SK-N-SH (cell line): ENCODE measurements around the gene NRTN. TPM values are rescaled to one million over a fixed set of nuclear protein-coding genes. Genes with fewer than 3 reads are reported as not detected.

Experiments
- CTCF ChIA-PET: fragments of 300-600, 350-600 bp; formaldehyde crosslinking; extraction: SDS; loops from one replicate; lab custom pipeline; 2021; lab: Yijun Ruan, JAX
- POLR2A ChIA-PET: fragments of 350-600 bp; sonication (Branson Sonifier 250); formaldehyde crosslinking; extraction: SDS; loops from one replicate; lab custom pipeline; 2020; ENCODE audit warnings: antibody characterized with exemption, inconsistent platforms; lab: Yijun Ruan, JAX
- DNase-seq: peaks from one replicate; pipeline ENCODE4 v3.0.0; 2012
- H2AFZ ChIP-seq: fragments of 200-600 bp; sonication (generic); 2 replicates; pipeline ENCODE4 v1.8.1; 2016; ENCODE audit warnings: antibody characterized with exemption, mild to moderate bottlenecking, low read depth
- H3F3A ChIP-seq: fragments of 200-600 bp; sonication (generic); replicated peaks from 2 replicates; pipeline ENCODE3; 2016; ENCODE audit warnings: antibody characterized with exemption, mild to moderate bottlenecking; ENCODE audit not compliant: insufficient read depth
- H3K27ac ChIP-seq, 2 experiments: fragments of 200-500 bp in 1 of 2; fragments of 200-600 bp in 1 of 2; sonication (Bioruptor generic) in 1 of 2; sonication (generic), shearing (Covaris generic) in 1 of 2; 2 replicates each; pipeline versions ENCODE4 v1.5.1 to v1.6.1; 2014 to 2016; ENCODE audit warnings: low read depth in 2 of 2, inconsistent platforms in 1 of 2, low read length in 1 of 2, mild to moderate bottlenecking in 1 of 2, mixed read lengths in 1 of 2
- H3K27me3 ChIP-seq: fragments of 200-600 bp; sonication (generic), shearing (Covaris generic); 2 replicates; pipeline ENCODE4 v1.6.1; 2016; ENCODE audit warnings: mixed run types; ENCODE audit not compliant: insufficient read depth
- H3K36me3 ChIP-seq, 2 experiments: fragments of 200-500 bp in 1 of 2; fragments of 200-600 bp in 1 of 2; sonication (Bioruptor generic) in 1 of 2; sonication (generic) in 1 of 2; replicated peaks in 1 of 2; 2 replicates each; pipeline versions ENCODE3 to v1.5.1; 2014 to 2016; ENCODE audit warnings: low read length in 1 of 2, mild to moderate bottlenecking in 1 of 2; ENCODE audit not compliant: insufficient read depth in 2 of 2, control insufficient read depth in 1 of 2
- H3K4me1 ChIP-seq, 2 experiments: fragments of 200-500 bp in 1 of 2; fragments of 200-600 bp in 1 of 2; sonication (Bioruptor generic) in 1 of 2; sonication (generic), shearing (Covaris generic) in 1 of 2; 2 replicates each; pipeline versions ENCODE4 v1.5.1 to v1.6.1; 2014 to 2016; ENCODE audit warnings: low read depth in 1 of 2, low read length in 1 of 2, mixed run types in 1 of 2; ENCODE audit not compliant: insufficient read depth in 2 of 2, control insufficient read depth in 1 of 2
- H3K4me2 ChIP-seq: fragments of 200-600 bp; sonication (generic), shearing (Covaris generic); 2 replicates; pipeline ENCODE4 v1.6.1; 2017; ENCODE audit warnings: mixed run types
- H3K4me3 ChIP-seq, 2 experiments: fragments of 200-500 bp in 1 of 2; fragments of 200-600 bp in 1 of 2; sonication (Bioruptor generic) in 1 of 2; sonication (generic), shearing (Covaris generic) in 1 of 2; 2 replicates each; pipeline versions ENCODE4 v1.5.1 to v1.8.1; 2014 to 2016; ENCODE audit warnings: low read depth in 2 of 2, inconsistent platforms in 1 of 2, low read length in 1 of 2, mild to moderate bottlenecking in 1 of 2, mixed read lengths in 1 of 2, moderate library complexity in 1 of 2
- H3K79me2 ChIP-seq: fragments of 200-600 bp; sonication (generic); 2 replicates; pipeline ENCODE4 v1.8.1; 2017; ENCODE audit warnings: mild to moderate bottlenecking; ENCODE audit not compliant: insufficient read depth
- H3K9ac ChIP-seq: fragments of 200-600 bp; sonication (generic); 2 replicates; pipeline ENCODE4 v1.6.1; 2017; ENCODE audit warnings: mixed run types
- H3K9me2 ChIP-seq: fragments of 200-600 bp; sonication (generic); 2 replicates; pipeline ENCODE4 v1.6.1; 2017; ENCODE audit warnings: mixed run types
- H3K9me3 ChIP-seq: fragments of 200-600 bp; sonication (generic); 2 replicates; pipeline ENCODE4 v1.6.1; 2017; ENCODE audit warnings: mixed run types, mild to moderate bottlenecking, moderate library complexity
- H4K20me1 ChIP-seq: fragments of 200-600 bp; sonication (generic); 2 replicates; pipeline ENCODE4 v1.6.1; 2017; ENCODE audit warnings: mild to moderate bottlenecking, mixed run types; ENCODE audit not compliant: insufficient read depth
- ELF1 ChIP-seq: IDR thresholded peaks from 2 replicates; pipeline ENCODE4 v1.4.0; 2012
- EP300 ChIP-seq, 2 experiments: IDR thresholded peaks; 2 replicates each; pipeline versions ENCODE4 v1.4.0 to v1.6.1; 2012; ENCODE audit warnings: borderline replicate concordance in 1 of 2, low read depth in 1 of 2, low read length in 1 of 2
- EZH2phosphoT487 ChIP-seq: fragments of 200-600 bp; sonication (generic); IDR thresholded peaks from 2 replicates; pipeline ENCODE4 v1.6.1; 2017; ENCODE audit warnings: low read depth, mixed run types, mild to moderate bottlenecking, antibody characterized with exemption, moderate library complexity, borderline replicate concordance
- FOXJ3 ChIP-seq: sonication (generic); formaldehyde crosslinking; IDR thresholded peaks from 2 replicates; pipeline ENCODE4 v1.5.1; 2020; ENCODE audit warnings: mild to moderate bottlenecking, missing genetic modification reagents
- GATA2 ChIP-seq: sonication (generic); formaldehyde crosslinking; IDR thresholded peaks from 2 replicates; pipeline ENCODE4 v1.5.0; 2020; ENCODE audit warnings: mild to moderate bottlenecking, missing genetic modification reagents
- IRF3 ChIP-seq: fragments of 150-350 bp; IDR thresholded peaks from 2 replicates; pipeline ENCODE4 v1.6.1; 2016; ENCODE audit warnings: mild to moderate bottlenecking, low read depth, low read length
- JUND ChIP-seq: IDR thresholded peaks from 2 replicates; pipeline ENCODE4 v1.4.0; 2012
- MAX ChIP-seq: IDR thresholded peaks from 2 replicates; pipeline ENCODE4 v1.4.0; 2012; ENCODE audit warnings: low read depth
- MEF2A ChIP-seq: IDR thresholded peaks from 2 replicates; pipeline ENCODE4 v1.4.0; 2012; ENCODE audit warnings: low read depth, borderline replicate concordance
- MXI1 ChIP-seq: IDR thresholded peaks from 2 replicates; pipeline ENCODE4 v1.6.1; 2012; ENCODE audit warnings: mild to moderate bottlenecking, low read depth, low read length, improper control_type of control experiment
- NFIC ChIP-seq: IDR thresholded peaks from 2 replicates; pipeline ENCODE4 v1.4.0; 2012; ENCODE audit warnings: borderline replicate concordance
- RCOR1 ChIP-seq: fragments of 150-350 bp; IDR thresholded peaks from 2 replicates; pipeline ENCODE4 v1.6.1; 2017; ENCODE audit warnings: antibody characterized with exemption, low read length
- SIN3A ChIP-seq: IDR thresholded peaks from 2 replicates; pipeline ENCODE4 v1.6.1; 2012; ENCODE audit warnings: low read depth, mild to moderate bottlenecking, low read length, moderate library complexity, borderline replicate concordance
- SMC3 ChIP-seq: IDR thresholded peaks from 2 replicates; pipeline ENCODE4 v1.6.1; 2012; ENCODE audit warnings: low read depth, low read length, improper control_type of control experiment
- TCF12 ChIP-seq: IDR thresholded peaks from 2 replicates; pipeline ENCODE4 v1.4.0; 2012
- TEAD4 ChIP-seq: IDR thresholded peaks from 2 replicates; pipeline ENCODE4 v1.4.0; 2012; ENCODE audit warnings: mild to moderate bottlenecking, borderline replicate concordance; ENCODE audit not compliant: insufficient read depth
- USF2 ChIP-seq: fragments of 150-350 bp; IDR thresholded peaks from 2 replicates; pipeline ENCODE4 v1.6.1; 2017; ENCODE audit warnings: antibody characterized with exemption, low read length, low read depth, borderline replicate concordance
- WGBS: methylation state at CpG from one replicate; pipeline ENCODE4 v1.1.6; 2017; ENCODE audit warnings: low lambda C conversion rate; 5-methylcytosine and 5-hydroxymethylcytosine counted together
- polyA plus RNA-seq, 3 experiments: library from polyadenylated mRNA; depleted of rRNA; stranded (reverse); fragments of >200 nt; gene quantifications; 2 replicates each; pipeline ENCODE4 v1.2.3, GENCODE V29; 2012

Gene NRTN
- polyA plus RNA-seq, 1 of the 3 experiments (the other 2 are of a cell fraction), result 0.99 TPM

- H3F3A ChIP-seq, result no peaks in the 10 kb centered on the region
- peaks cover 0 to 28% of the 10 kb centered on the region in 2 experiments; a peak in 1 of 4 replicates for H3K4me1 ChIP-seq
- H3K9me3 ChIP-seq, result no peaks in the 10 kb centered on the region
- H3K27ac ChIP-seq, result no peak overlapping the region
- 90% methylated on average over 16 of the region's 21 CpGs for WGBS
- H3K4me3 ChIP-seq, result no peak overlapping the region
- no peak overlapping the region for H2AFZ ChIP-seq
- no peaks in the 10 kb centered on the region; the same call in 1 of the 2 replicates for H3K27me3 ChIP-seq
- no peaks in the 10 kb centered on the region for H3K36me3 ChIP-seq
- H3K9ac ChIP-seq, result no peak overlapping the region
- H3K4me2 ChIP-seq, result no peak overlapping the region
- POLR2A ChIA-PET, result no interaction called here
- TF ChIP-seq ELF1 (no peak), TCF12 (no peak), EZH2phosphoT487 (no peak), SIN3A (no peak), MXI1 (no peak), IRF3 (no peak), USF2 (no peak), TEAD4 (no peak), GATA2 (no peak), NFIC (no peak), MEF2A (no peak), RCOR1 (no peak), EP300 (IDR thresholded peaks at IDR 0.05; ENCODE audit: borderline replicate concordance in 1 of 2, low read depth in 1 of 2, low read length in 1 of 2) (no peak), JUND (no peak), SMC3 (no peak), MAX (no peak), FOXJ3 (CRISPR knock-in tag) (no peak)
- H4K20me1 ChIP-seq, result no peaks in the 10 kb centered on the region
- no peaks in the 10 kb centered on the region for H3K9me2 ChIP-seq
- H3K79me2 ChIP-seq, result no peaks in the 10 kb centered on the region
- DNase-seq, result no peak
- CTCF ChIA-PET, result interaction anchor here (0.9 to 5.8 kb wide), 4 partner anchors 19 to 197 kb away, joined by 3 to 51 read pairs (median 4); partner anchors contain the start of gene NRTN
Observed at GRCh38 chr19:5825178-5825577, 20.3 kb downstream of the NRTN start.
